KOPT-K1 (cell line): ENCODE results near the gene GABARAPL1.
"Not testable (repeated sequence)": the region's sequence is repeated elsewhere in the genome, so short reads cannot be mapped to it uniquely, and the experiment has no call there.

Experiments
- H3K27ac ChIP-seq: fragments of 200-600 bp; sonication (generic); 2 replicates; pipeline ENCODE4 v1.5.1; 2016; ENCODE audit warnings: antibody characterized with exemption, mild to moderate bottlenecking, low read depth, low read length; ENCODE audit not compliant: poor library complexity, severe bottlenecking
- H3K36me3 ChIP-seq: fragments of 200-600 bp; sonication (generic); 2 replicates; pipeline ENCODE4 v1.5.1; 2017; ENCODE audit warnings: antibody characterized with exemption, mild to moderate bottlenecking, low read length, moderate library complexity; ENCODE audit not compliant: insufficient read depth
- H3K9me3 ChIP-seq: fragments of 200-600 bp; sonication (generic); 2 replicates; pipeline ENCODE4 v1.5.1; 2017; ENCODE audit warnings: antibody characterized with exemption, low read length, mild to moderate bottlenecking; ENCODE audit not compliant: insufficient read depth, poor library complexity, severe bottlenecking

GABARAPL1 gene

GRCh38 chr12:10213168-10214135 is 775 bp downstream of the GABARAPL1 start:
- Histone ChIP-seq H3K9me3 (no peaks in the 10 kb centered on the region), H3K36me3 (no peaks in the 10 kb centered on the region), H3K27ac (peak overlapping the region; percentile 53)

DNA sequence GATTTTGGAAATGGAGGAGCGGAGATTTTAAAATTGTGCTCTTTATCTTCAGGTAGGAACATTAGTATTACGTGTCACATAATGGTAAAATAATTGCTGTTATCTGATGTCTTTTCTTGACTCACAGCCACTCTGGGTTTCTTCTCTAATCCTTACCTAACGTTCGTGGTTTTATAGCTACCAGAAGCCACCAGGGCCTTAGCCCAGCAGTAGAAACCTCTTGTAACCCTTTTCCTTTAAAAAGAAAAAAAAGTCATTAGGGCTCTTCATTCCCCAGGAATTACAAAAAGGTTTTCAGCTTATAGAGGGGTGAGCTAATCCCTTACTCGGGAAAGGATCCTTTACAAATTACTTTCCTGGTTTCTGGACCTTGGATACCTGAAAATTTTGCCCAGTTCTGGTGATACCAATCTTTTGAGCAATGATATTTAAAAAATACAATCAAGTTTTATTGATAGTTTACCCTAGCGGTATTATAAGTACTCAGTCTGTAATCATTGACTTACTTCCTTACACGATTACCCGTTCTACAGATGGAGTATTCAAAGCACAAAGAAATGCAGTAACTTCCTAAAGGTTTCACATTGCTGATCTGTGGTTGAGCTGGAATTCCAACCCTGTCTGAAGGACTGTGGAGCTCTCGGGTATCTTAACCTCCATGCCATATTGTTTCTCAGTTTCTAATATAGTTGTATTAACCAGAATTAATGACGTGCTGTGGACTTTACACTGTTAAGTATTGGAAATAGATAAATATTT is 1.6 kb downstream of the GABARAPL1 start:
- H3K36me3 ChIP-seq: no peaks in the 10 kb centered on the region
- peak overlapping the region; percentile 53 for H3K27ac ChIP-seq
- H3K9me3 ChIP-seq: no peaks in the 10 kb centered on the region

DNA sequence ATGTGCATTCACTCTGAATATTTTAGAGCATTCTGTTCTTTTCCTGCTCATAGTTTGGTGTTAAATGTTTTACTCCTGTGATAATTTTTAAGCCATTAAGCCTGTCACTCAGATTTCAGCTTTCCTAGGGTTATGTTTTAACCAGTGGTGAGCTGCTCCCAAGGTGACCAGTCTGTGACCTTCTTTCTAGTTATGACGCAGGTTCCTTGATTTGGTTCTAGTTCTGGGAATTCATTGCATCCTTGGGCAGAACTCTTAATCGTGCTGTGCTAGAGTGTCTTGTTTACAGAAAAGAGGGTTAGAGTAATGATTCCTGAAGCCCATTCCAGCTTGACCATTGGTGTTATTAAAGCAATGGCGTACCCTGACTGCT is 2.2 kb downstream of the GABARAPL1 start:
- Histone ChIP-seq H3K27ac (peak overlapping the region; percentile 1), H3K36me3 (0 out of 2 replicates have a peak, but pooled peaks cover under 1% of the 10 kb centered on the region), H3K9me3 (no peaks in the 10 kb centered on the region)

DNA sequence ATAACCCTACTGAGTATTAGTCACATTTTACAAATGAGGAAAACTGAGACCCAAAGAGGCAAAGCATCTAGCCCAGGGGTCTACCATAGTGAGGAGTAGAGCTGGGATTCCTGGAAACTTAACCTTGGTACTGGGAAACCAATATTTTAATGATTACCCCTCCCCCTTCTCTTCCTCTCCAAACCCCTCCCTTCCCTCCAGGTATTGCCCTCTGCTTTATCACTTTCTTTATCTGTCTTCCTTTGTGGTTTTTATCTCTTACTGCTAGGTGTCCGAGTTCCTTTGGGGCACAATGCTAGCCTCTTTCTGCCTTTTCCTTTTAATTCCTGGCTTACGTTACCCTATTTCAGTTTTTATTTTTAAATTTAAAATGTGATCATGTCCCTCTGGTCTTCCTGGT is 2.8 kb downstream of the GABARAPL1 start:
- peaks cover 6% of the 10 kb centered on the region; the same call in 1 of the 2 replicates for H3K36me3 ChIP-seq
- peak overlapping the region; percentile 1 for H3K27ac ChIP-seq
- H3K9me3 ChIP-seq: no peaks in the 10 kb centered on the region

DNA sequence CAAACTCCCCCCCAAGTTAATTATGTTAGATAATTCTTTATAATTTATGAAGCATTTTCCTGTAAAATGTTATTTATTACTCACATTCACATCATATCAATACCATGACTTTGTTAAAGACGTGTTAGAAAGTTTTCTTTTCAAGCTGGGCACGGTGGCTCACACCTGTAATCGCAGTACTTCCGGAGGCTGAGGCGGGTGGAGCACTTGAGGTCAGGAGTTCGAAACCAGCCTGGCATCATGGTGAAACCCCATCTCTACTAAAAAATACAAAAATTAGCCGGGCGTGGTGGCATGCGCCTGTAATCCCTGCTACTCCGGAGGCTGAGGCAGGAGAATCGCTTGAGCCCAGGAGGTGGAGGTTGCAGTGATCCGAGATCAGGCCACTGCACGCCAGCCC is 3.3 kb downstream of the GABARAPL1 start:
- H3K27ac ChIP-seq, H3K36me3 ChIP-seq, H3K9me3 ChIP-seq: not testable (repeated sequence)

DNA sequence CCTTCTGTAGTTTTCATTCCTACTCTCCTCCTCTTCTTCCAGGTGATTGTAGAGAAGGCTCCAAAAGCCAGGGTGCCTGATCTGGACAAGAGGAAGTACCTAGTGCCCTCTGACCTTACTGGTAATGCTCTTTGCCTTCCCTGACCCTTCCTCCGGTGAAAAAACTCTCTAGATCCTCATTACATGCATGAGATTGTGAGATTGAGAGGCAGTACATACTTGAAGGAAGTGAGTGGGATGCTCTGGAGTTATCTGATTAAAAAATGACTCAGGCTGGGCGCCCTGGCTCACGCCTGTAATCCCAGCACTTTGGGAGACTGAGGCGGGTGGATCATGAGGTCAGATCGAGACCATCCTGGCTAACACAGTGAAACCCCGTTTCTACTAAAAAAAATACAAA is 5.3 kb downstream of the GABARAPL1 start:
- H3K27ac ChIP-seq: no peak overlapping the region
- peaks cover 9% of the 10 kb centered on the region; the same call in 1 of the 2 replicates for H3K36me3 ChIP-seq
- no peaks in the 10 kb centered on the region for H3K9me3 ChIP-seq

DNA sequence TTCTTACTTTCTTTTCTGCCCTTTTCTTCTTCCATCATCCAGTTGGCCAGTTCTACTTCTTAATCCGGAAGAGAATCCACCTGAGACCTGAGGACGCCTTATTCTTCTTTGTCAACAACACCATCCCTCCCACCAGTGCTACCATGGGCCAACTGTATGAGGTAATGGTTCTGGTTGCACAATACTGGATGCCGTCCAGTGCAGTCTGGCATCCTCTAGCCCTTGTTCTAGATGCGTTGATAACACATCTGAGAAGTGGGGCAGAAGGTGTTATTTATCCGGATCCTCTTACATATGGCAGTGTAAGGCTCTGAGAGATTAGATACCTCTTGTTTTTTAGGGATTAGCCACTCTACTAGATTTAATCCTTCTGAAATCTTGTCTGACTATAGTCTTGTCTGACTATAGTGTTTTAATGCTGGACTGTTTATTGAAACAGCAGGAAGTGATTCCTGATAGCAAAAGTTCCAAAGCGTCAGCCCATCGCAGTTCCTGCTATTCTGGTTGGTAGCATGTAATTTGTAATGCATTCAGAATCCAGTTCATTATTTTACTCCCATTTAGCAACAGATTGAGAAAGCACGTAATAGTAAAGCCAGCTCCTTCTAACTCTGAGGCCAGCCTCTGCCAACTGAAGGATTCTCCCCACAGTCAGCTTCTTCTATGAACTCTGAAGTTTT is 7.9 kb downstream of the GABARAPL1 start:
- Histone ChIP-seq H3K27ac (no peak overlapping the region), H3K9me3 (no peaks in the 10 kb centered on the region), H3K36me3 (peaks cover 9% of the 10 kb centered on the region; the same call in 1 of the 2 replicates)

DNA sequence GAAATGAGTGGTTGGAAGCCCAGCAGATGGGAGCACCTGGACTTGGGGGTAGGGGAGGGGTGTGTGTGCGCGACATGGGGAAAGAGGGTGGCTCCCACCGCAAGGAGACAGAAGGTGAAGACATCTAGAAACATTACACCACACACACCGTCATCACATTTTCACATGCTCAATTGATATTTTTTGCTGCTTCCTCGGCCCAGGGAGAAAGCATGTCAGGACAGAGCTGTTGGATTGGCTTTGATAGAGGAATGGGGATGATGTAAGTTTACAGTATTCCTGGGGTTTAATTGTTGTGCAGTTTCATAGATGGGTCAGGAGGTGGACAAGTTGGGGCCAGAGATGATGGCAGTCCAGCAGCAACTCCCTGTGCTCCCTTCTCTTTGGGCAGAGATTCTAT is 9.2 kb downstream of the GABARAPL1 start:
- H3K9me3 ChIP-seq: no peaks in the 10 kb centered on the region
- H3K36me3 ChIP-seq: peaks cover 9% of the 10 kb centered on the region; the same call in 1 of the 2 replicates
- H3K27ac ChIP-seq: no peak overlapping the region

- no peaks in the 10 kb centered on the region for H3K9me3 ChIP-seq
- H3K36me3 ChIP-seq: peaks cover 9% of the 10 kb centered on the region; the same call in 1 of the 2 replicates
- H3K27ac ChIP-seq: no peak overlapping the region
Observed at GRCh38 chr12:10223208-10223607, 10.5 kb downstream of the GABARAPL1 start.

GRCh38 chr12:10225426-10225825 is 12.7 kb downstream of the GABARAPL1 start:
- H3K27ac ChIP-seq, H3K9me3 ChIP-seq, H3K36me3 ChIP-seq: not testable (repeated sequence)

DNA sequence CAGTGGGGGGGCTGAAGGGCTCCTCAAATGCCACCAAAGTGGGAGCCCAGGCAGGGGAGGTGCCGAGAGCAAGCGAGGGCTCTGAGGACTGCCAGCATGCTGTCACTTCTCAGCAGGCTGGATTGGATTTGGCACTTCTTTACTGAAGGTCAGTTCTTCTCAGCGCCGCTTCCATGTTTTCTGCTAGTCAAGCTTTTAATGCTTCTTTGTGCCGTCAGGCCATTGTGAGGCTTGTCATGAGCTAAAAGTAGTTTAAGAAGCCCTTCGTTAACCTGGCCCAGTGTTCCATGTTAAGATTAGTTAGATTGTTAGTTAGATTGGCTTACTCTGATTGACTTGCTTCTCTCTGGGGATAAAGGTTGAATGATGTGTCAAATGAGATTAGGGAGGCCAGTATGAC is 13.4 kb downstream of the GABARAPL1 start:
- Histone ChIP-seq H3K27ac (no peak overlapping the region), H3K36me3 (no peaks in the 10 kb centered on the region)

DNA sequence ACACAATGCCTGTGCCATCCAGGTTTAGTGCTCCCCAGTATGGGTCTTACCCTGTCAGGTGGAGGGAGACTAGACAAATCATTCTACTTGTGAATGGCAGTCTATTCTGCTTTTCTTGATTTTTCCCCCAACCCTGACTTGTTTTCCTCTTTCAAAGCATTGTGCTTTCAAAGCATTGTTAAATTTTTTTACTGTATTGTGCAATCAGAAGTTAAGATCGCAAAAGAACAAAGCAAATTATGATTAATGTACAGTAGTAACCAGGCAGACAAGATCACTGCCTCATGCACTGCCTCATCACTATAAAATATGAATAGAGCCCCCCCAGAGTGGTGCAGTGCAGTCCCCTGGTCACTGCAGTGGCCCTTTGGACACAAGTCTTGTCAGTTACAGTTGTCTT is 14.1 kb downstream of the GABARAPL1 start:
- H3K27ac ChIP-seq: no peak overlapping the region
- no peaks in the 10 kb centered on the region for H3K9me3 ChIP-seq
- H3K36me3 ChIP-seq: no peaks in the 10 kb centered on the region

More for the DNA sequence above, 13.4 kb downstream of the GABARAPL1 start:
- no peaks in the 10 kb centered on the region for H3K9me3 ChIP-seq

GRCh38 chr12:10227648-10228047 is 15.0 kb downstream of the GABARAPL1 start:
- no peaks in the 10 kb centered on the region for H3K9me3 ChIP-seq
- H3K36me3 ChIP-seq: no peaks in the 10 kb centered on the region
- no peak overlapping the region for H3K27ac ChIP-seq

DNA sequence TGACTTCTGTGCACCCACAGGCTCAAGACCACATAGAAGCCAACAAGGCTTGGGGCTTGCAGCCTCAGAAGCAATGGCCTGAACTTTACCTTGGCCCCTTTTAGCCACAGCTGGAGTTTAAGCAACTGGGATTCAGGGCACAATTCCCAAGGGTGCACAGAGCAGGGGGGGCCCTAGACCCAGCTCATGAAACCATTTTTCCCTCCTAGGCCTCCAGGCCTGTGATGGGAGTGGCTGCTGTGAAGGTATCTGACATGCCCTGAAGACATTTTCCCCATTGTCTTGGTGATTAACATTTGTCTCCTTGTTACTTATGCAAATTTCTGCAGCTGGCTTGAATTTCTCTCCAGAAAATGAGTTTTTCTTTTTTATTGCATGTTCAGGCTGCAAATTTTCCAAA is 21.9 kb downstream of the GABARAPL1 start:
- H3K27ac ChIP-seq: no peak overlapping the region
- no peaks in the 10 kb centered on the region for H3K36me3 ChIP-seq
- H3K9me3 ChIP-seq: peaks cover 33% of the 10 kb centered on the region
